HG02981 (cell line): ENCODE data around the gene SYT15.
A peak's percentile ranks its signal among the peaks of the same experiment; 100 is the strongest.
"Not testable (repeated sequence)": the region's sequence is repeated elsewhere in the genome, so short reads cannot be mapped to it uniquely, and the experiment has no call there.

Source experiments
- ATAC-seq: cut with Tn5 transposase; IDR thresholded peaks from one replicate; pipeline ENCODE4 v1.9.1; 2021; ENCODE audit warnings: mild to moderate bottlenecking, moderate library complexity; ENCODE audit not compliant: unreplicated experiment

Gene SYT15

GRCh38 chr10:46585246-46585645, 6.3 kb downstream of the SYT15 start:
- not testable (repeated sequence) for ATAC-seq

- not testable (repeated sequence) for ATAC-seq
These were observed 8.6 kb downstream of the SYT15 start for GRCh38 chr10:46587546-46587945.

- not testable (repeated sequence) for ATAC-seq
These were observed 9.3 kb downstream of the SYT15 start for GRCh38 chr10:46588221-46588620.

DNA sequence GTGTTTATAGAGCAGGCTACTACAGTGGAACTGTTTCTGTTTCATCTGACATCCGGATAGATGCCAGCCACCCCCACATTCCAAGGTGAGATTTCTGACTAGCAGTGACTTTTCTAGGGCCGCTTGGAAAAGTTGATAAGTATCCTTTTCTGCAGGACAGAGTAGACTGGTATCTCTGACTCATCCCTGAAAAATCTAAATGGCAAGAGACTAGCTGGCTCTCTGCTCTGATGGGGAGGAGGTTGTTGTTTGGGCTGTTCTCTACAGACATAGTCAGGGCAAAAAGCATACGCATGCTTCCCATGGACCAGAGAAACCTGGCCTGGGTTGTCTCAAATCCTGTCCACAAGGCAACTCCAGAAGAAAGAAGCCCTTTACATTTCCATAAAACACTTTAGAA, 10.7 kb downstream of the SYT15 start:
- ATAC-seq = not testable (repeated sequence)

DNA sequence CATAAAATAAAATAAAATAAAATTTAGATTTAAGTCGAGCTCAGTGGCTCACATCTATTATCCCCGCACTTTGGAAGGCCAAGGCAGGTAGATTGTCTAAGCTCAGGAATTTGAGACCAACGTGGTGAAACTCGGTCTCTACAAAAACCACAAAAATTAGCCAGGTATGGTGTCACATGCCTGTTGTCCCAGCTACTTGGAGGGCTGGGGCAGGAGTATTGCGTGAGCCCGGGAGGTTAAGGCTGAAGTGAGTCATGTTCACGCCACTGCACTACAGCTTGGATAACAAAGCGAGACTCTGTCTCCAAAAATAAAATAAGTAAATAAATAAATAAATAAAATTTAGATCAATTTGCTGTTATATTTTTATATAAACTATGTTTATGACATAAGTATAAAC, 12.1 kb downstream of the SYT15 start:
- ATAC-seq = not testable (repeated sequence)

GRCh38 chr10:46593307-46593706, 14.4 kb downstream of the SYT15 start:
- ATAC-seq = not testable (repeated sequence)

GRCh38 chr10:46594453-46595063, 15.6 kb downstream of the SYT15 start:
- not testable (repeated sequence) for ATAC-seq

DNA sequence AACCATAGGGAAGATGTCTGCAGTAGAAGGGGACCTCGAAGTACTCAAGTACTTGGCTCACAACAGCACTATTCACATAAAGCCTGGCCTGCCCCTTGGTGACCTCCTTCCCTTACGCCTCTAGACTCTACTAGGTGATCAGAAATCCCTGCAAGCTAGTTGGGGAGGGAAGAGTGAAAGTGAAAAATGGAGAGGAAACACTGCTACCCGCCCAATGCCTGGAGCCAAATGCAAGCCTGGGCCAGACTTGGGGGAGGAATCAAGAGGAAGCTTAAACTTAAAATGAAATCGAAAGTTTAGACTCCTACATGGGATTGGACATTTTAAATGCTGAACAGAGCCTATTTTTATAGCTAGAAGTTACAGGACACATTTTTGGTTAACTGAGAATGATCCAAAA, 17.6 kb downstream of the SYT15 start:
- ATAC-seq = not testable (repeated sequence)

- peak; percentile 75 for ATAC-seq
These were observed 18.8 kb downstream of the SYT15 start for GRCh38 chr10:46597616-46598246.

DNA sequence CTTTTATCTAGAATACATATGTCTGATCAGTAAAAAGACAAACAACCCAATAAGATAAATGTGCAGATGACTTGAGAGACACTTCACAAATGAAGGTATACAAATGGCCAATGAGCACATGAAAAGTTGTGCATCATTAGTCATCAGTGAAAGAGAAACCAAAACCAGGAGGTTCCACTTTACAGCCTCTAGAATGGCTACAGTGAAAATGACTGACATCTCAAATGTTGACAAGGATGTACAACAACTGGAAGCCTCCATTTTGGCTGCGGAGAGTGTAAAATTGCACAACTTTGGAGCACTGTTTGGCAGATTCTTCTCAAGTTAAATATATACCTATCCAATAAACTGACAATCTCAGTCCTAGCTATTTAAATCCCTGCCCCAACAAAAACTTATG, 21.6 kb downstream of the SYT15 start:
- ATAC-seq = peak; percentile 63

DNA sequence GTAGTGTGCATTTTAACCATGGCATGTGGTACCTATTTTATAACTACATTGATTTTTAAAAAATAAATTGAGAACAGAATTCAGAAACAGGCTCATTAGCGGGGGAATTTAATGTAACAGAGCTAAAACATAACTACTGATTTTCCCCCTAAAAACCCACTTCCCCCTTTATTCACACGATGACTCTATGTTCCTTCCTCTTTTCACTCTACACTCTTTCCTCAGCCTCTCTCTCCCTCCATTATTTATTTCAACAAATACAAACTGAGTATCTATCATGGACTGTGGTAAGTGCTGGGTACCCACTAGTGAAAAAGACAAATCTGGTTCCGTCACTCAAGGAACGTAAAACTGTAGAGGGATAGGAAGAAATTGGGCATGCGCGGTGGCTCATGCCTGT, 36.6 kb downstream of the SYT15 start:
- not testable (repeated sequence) for ATAC-seq

DNA sequence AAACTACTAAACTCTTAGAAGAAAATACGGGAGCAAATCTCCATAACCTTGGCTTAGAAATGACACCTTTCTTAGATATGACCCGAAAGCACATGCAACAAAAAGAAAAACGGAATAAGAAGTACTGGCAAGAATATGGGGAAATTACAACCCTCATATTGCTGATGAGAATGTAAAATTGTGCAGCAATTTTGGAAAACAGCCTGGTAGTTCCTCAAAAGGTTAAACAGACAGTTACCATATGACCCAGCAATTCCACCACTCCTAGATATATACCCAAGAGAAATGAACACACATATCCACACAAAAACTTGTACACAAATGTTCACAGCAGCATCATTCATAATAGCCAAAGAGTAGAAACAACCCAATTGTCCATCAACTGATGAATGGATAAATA, 37.3 kb downstream of the SYT15 start:
- not testable (repeated sequence) for ATAC-seq

GRCh38 chr10:46617134-46617533, 38.2 kb downstream of the SYT15 start:
- not testable (repeated sequence) for ATAC-seq

GRCh38 chr10:46617913-46618312, 39.0 kb downstream of the SYT15 start:
- ATAC-seq = not testable (repeated sequence)

DNA sequence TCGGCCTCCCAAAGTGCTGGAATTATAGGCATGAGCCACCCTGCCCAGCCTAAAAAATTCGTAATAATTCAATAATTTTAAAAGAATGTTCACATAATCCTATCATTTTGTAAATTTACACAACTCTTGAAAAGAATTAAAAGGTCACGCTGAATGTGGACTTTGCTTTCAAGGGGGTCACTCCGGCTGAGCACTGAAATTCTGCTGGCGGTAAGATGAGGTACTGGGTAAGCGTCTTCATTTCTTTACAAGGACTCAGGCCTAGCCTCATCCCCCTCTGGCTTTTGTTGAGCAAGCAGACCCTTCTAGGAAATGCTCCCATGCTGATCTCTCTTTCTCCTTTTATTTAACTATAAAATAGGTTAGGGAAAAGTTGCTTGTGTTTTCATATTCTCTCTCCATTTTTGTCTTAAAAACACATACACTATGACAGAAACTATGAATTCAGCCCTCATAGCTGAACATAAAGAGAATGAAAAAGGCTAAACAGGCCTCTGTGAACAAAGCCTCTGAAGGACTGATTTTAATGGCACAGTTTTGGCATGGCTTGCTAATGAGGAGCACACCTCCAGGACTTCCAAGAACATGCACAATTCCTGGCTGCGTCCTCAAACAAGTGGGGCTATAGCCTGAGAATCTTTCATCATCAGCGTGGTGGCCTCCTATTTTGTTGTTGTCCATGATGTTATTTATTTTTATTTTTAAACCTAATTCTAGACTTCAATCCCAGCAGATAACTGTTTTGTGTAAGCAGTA, 45.1 kb downstream of the SYT15 start:
- not testable (repeated sequence) for ATAC-seq

- not testable (repeated sequence) for ATAC-seq
These were observed 50.9 kb downstream of the SYT15 start for GRCh38 chr10:46629805-46630204.

- not testable (repeated sequence) for ATAC-seq
These were observed 51.9 kb downstream of the SYT15 start for GRCh38 chr10:46630816-46631215.

DNA sequence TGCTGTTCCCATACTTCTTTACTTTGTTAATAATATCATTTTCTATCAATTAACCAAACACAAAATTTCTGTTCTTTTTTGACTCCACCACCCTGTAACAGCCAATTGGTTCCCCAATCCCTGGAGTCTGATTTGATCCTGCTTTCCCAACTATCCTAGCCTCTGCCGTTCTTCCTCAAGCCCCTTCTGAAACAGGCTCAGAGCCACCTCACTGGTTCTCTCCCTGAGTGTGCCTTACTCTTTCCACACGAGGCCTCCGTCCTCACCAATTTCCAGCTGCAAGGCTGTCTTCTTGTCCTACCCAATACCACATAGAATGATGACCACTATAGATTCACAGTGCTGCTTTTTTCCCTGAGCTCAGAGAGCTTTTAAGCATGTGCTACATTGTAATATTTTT, 52.8 kb downstream of the SYT15 start:
- not testable (repeated sequence) for ATAC-seq

GRCh38 chr10:46634698-46635097, 55.8 kb downstream of the SYT15 start:
- ATAC-seq = not testable (repeated sequence)

GRCh38 chr10:46635364-46635959, 56.5 kb downstream of the SYT15 start:
- peak; percentile 72 for ATAC-seq

DNA sequence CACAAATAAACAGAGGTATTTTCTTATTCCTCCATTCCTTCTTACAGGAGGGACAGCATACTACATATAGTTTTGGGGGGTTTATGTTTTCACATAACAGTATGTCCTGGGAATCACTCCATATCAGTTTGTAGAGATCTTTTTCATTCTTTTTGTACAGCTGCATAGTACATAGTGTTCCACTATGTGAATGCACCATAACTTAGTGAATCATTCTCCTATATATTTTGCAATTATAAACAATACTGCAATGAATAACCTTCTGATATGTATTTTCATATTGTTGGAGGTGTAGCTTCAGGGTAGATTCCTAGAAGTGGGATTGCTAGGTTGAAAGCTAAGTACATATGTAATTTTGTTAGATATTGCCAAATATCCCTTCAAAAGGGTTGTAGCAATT, 61.1 kb downstream of the SYT15 start:
- ATAC-seq = not testable (repeated sequence)
